PC-9 (cell line): ENCODE measurements around the gene SLC1A2. TPM values are rescaled to one million over a fixed set of nuclear protein-coding genes. Genes with fewer than 3 reads are reported as not detected.

Experiments
- BruUV-seq: library from RNA; stranded (reverse); fragments of 400-500 nt; replicated peaks from 2 replicates; lab custom pipeline; 2021; lab: Mats Ljungman, UMichigan
- CTCF ChIA-PET: fragments of 300-600 bp; sonication (Branson Sonifier 250); formaldehyde crosslinking; loops from one replicate; lab custom pipeline; 2022; ENCODE audit warnings: antibody characterized with exemption; lab: Charles Lee
- POLR2A ChIA-PET: fragments of 300-600 bp; sonication (Branson Sonifier 250); formaldehyde crosslinking; loops from one replicate; lab custom pipeline; 2022; ENCODE audit warnings: antibody characterized with exemption; ENCODE audit not compliant: unreplicated experiment; lab: Charles Lee
- DNase-seq, 2 experiments: peaks; one replicate each; pipeline versions ENCODE4 v3.0.0 to v3.0.0-alpha.2; 2015 to 2022; ENCODE audit warnings: mixed read lengths in 1 of 2
- H2AFZ ChIP-seq: fragments of 200-600 bp; sonication (generic); 2 replicates; pipeline ENCODE4 v1.8.1; 2017; ENCODE audit warnings: antibody characterized with exemption
- H3F3A ChIP-seq: fragments of 200-600 bp; sonication (generic); 2 replicates; pipeline ENCODE4 v1.8.1; 2017; ENCODE audit warnings: antibody characterized with exemption, mild to moderate bottlenecking, low read depth; ENCODE audit not compliant: insufficient read depth
- H3K27ac ChIP-seq: fragments of 200-600 bp; sonication (generic); 2 replicates; pipeline ENCODE4 v1.6.1; 2016; ENCODE audit warnings: mixed run types
- H3K27me3 ChIP-seq: fragments of 200-600 bp; sonication (generic); 2 replicates; pipeline ENCODE4 v1.6.1; 2016; ENCODE audit warnings: low read depth, mixed run types; ENCODE audit not compliant: insufficient read depth
- H3K36me3 ChIP-seq: fragments of 200-600 bp; sonication (generic); 2 replicates; pipeline ENCODE4 v1.6.1; 2016; ENCODE audit warnings: low read depth, mixed run types
- H3K4me1 ChIP-seq: fragments of 200-600 bp; sonication (generic); replicated peaks from 2 replicates; pipeline ENCODE4 v1.6.1; 2016; ENCODE audit warnings: mixed run types; ENCODE audit not compliant: insufficient read depth
- H3K4me2 ChIP-seq: fragments of 200-600 bp; sonication (generic); 2 replicates; pipeline ENCODE4 v1.6.1; 2017; ENCODE audit warnings: mixed run types
- H3K4me3 ChIP-seq: fragments of 200-600 bp; sonication (generic); 2 replicates; pipeline ENCODE4 v1.6.1; 2016; ENCODE audit warnings: mixed run types
- H3K79me2 ChIP-seq: fragments of 200-600 bp; sonication (generic); 2 replicates; pipeline ENCODE4 v1.6.1; 2017; ENCODE audit warnings: low read depth, mixed run types
- H3K9me2 ChIP-seq: fragments of 200-600 bp; sonication (generic); 2 replicates; pipeline ENCODE4 v1.8.1; 2017; ENCODE audit warnings: mild to moderate bottlenecking; ENCODE audit not compliant: insufficient read depth
- H3K9me3 ChIP-seq: fragments of 200-600 bp; sonication (generic); 2 replicates; pipeline ENCODE4 v1.8.1; 2016; ENCODE audit warnings: low read depth; ENCODE audit not compliant: insufficient read depth
- H4K20me1 ChIP-seq: fragments of 200-600 bp; sonication (generic); 2 replicates; pipeline ENCODE4 v1.8.1; 2017; ENCODE audit not compliant: insufficient read depth
- EZH2 ChIP-seq: fragments of 200-600 bp; sonication (generic); IDR thresholded peaks from 2 replicates; pipeline ENCODE4 v1.8.0; 2017; ENCODE audit warnings: antibody characterized with exemption, low read depth
- intact Hi-C: fragments of 100-400 bp; cut with micrococcal nuclease; formaldehyde crosslinking; loops from one replicate; pipeline ENCODE4 v1.10.0; 2022; ENCODE audit not compliant: unreplicated experiment
- total RNA-seq: library from RNA; stranded (reverse); gene quantifications from 2 replicates; pipeline ENCODE4 v1.2.3, GENCODE V29; 2021
- TF ChIP-seq, protein P1 (sequence below): fragments of 200-600 bp; sonication (generic); conservative IDR thresholded peaks from 2 replicates; pipeline ENCODE4 v1.6.1; 2017; ENCODE audit warnings: mixed run types, antibody characterized with exemption, mild to moderate bottlenecking, moderate library complexity

The SLC1A2 gene
- total RNA-seq, 1 experiment from 2014 or later = 0.09 TPM

DNA sequence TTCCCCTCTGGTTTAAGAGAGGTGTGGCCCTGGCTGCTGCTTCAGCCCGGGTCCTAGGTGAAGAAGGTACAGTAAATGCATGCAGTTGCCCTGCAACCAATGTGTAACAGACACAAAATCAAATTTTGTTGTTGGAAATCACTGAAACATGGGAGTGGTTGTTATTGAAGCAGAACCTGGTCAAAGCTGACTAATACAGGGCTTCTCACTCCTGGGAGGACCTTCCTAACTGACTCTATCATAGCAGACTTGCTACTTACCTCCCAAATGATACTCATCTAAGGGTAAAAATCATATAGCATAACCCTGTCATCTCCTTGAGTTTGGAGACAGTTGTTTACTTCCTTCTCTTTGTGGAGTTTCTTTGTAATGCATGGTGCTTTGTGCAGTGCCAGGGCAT, 52.6 kb downstream of the SLC1A2 start:
- H3K9me3 ChIP-seq = peaks cover 7% of the 10 kb centered on the region
- H3K27ac ChIP-seq = no peak overlapping the region
- H3K79me2 ChIP-seq = no peaks in the 10 kb centered on the region
- no peaks in the 10 kb centered on the region for H4K20me1 ChIP-seq
- H3K4me1 ChIP-seq = peaks cover 36% of the 10 kb centered on the region
- H3K4me3 ChIP-seq = no peak overlapping the region
- no peak overlapping the region for H2AFZ ChIP-seq
- no peaks in the 10 kb centered on the region for H3K9me2 ChIP-seq
- TF ChIP-seq EZH2 = no peak
- TF ChIP-seq, protein P1, sequence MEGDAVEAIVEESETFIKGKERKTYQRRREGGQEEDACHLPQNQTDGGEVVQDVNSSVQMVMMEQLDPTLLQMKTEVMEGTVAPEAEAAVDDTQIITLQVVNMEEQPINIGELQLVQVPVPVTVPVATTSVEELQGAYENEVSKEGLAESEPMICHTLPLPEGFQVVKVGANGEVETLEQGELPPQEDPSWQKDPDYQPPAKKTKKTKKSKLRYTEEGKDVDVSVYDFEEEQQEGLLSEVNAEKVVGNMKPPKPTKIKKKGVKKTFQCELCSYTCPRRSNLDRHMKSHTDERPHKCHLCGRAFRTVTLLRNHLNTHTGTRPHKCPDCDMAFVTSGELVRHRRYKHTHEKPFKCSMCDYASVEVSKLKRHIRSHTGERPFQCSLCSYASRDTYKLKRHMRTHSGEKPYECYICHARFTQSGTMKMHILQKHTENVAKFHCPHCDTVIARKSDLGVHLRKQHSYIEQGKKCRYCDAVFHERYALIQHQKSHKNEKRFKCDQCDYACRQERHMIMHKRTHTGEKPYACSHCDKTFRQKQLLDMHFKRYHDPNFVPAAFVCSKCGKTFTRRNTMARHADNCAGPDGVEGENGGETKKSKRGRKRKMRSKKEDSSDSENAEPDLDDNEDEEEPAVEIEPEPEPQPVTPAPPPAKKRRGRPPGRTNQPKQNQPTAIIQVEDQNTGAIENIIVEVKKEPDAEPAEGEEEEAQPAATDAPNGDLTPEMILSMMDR = no peak
- POLR2A ChIA-PET = no interaction called here
- no peak overlapping the region for H3K4me2 ChIP-seq
- H3K27me3 ChIP-seq = no peaks in the 10 kb centered on the region
- DNase-seq = no peak
- BruUV-seq = no TSS peak
- H3F3A ChIP-seq = peaks cover 24% of the 10 kb centered on the region
- intact Hi-C loops = loop anchor here (10.0 kb wide), 1 partner anchor 222 kb away; no protein-coding TSS in a partner anchor
- H3K36me3 ChIP-seq = no peaks in the 10 kb centered on the region
- CTCF ChIA-PET = no interaction called here

DNA sequence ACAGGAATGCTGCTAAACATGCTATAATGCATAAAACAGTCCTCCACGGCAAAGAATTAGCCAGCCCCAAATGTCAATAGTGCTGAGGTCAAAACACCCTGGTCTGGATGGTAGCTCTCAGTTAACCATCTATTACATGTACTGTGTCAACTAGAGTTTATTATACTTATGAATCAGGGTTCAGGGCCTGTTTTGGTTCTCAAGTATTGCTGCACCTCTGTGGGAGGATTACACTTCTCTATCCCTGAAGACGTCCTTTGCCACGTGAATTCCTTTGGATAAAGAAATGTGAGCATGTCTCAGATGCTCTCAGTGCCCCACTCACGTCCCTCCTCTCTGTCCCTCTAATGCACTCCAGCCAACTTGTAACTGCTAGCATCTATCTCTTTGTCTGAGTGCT, 53.4 kb downstream of the SLC1A2 start:
- ChIA-PET POLR2A (no interaction called here), CTCF (no interaction called here)
- intact Hi-C loops = loop anchor here (2.0 to 10.0 kb wide), 2 partner anchors 75 to 221 kb away; no protein-coding TSS in a partner anchor

DNA sequence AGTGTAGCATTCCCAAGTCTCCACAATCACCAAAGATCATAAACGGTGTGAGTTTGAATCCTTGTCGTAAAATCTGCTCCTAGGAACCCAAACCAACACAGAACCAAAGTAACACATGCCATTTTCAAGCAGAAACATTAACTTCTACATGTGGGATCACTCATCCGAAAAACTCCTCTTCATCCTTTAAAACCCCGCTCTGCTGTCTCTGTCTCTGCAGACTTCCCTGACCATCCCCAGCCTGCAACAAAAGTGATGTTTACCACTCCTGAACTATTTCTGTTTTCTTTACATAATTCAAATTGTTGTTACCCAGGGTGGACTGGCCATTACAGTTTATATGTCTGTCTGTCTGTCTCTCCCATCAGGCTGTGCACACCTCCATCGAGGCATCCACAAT, 54.0 kb downstream of the SLC1A2 start:
- TF ChIP-seq, protein P1 = no peak
- TF ChIP-seq EZH2 = no peak
- Histone ChIP-seq H3K36me3 (no peaks in the 10 kb centered on the region), H3F3A (peaks cover 24% of the 10 kb centered on the region), H3K79me2 (no peaks in the 10 kb centered on the region), H3K9me2 (no peaks in the 10 kb centered on the region), H2AFZ (no peak overlapping the region), H3K27ac (peak overlapping the region; percentile 84; the same call in 1 of the 2 replicates), H4K20me1 (no peaks in the 10 kb centered on the region), H3K4me3 (no peak overlapping the region), H3K4me2 (no peak overlapping the region), H3K4me1 (peaks cover 40% of the 10 kb centered on the region), H3K27me3 (no peaks in the 10 kb centered on the region), H3K9me3 (peaks cover 7% of the 10 kb centered on the region)
- CTCF ChIA-PET = no interaction called here
- intact Hi-C loops = loop anchor here (2.0 to 10.0 kb wide), 2 partner anchors 75 to 221 kb away; no protein-coding TSS in a partner anchor
- BruUV-seq = no TSS peak
- no peak for DNase-seq
- POLR2A ChIA-PET = no interaction called here

More for the DNA sequence above, 53.4 kb downstream of the SLC1A2 start:
- no peaks in the 10 kb centered on the region for H4K20me1 ChIP-seq
- no peaks in the 10 kb centered on the region for H3K79me2 ChIP-seq
- H3F3A ChIP-seq = peaks cover 24% of the 10 kb centered on the region
- no peak for TF ChIP-seq EZH2
- TF ChIP-seq, protein P1 = no peak
- BruUV-seq = no TSS peak
- peaks cover 40% of the 10 kb centered on the region for H3K4me1 ChIP-seq
- H3K36me3 ChIP-seq = no peaks in the 10 kb centered on the region
- H3K9me3 ChIP-seq = peaks cover 7% of the 10 kb centered on the region
- no peak overlapping the region for H3K4me3 ChIP-seq
- H2AFZ ChIP-seq = no peak overlapping the region
- H3K4me2 ChIP-seq = no peak overlapping the region
- no peaks in the 10 kb centered on the region for H3K27me3 ChIP-seq
- no peaks in the 10 kb centered on the region for H3K9me2 ChIP-seq
- DNase-seq = no peak
- no peak overlapping the region for H3K27ac ChIP-seq
